HG03060 (cell line): ENCODE data around the gene MAD1L1.

Experiments
- ATAC-seq: cut with Tn5 transposase; IDR thresholded peaks from one replicate; pipeline ENCODE4 v1.9.1; 2021; ENCODE audit warnings: low read depth, moderate number of reproducible peaks; ENCODE audit not compliant: unreplicated experiment

The MAD1L1 gene

GRCh38 chr7:1913466-1914282, 319.1 kb downstream of the MAD1L1 start:
- no peak for ATAC-seq

- ATAC-seq: no peak
Measured at GRCh38 chr7:1912593-1913465, 319.9 kb downstream of the MAD1L1 start.

- ATAC-seq: no peak
Measured at GRCh38 chr7:1911571-1911970, 321.2 kb downstream of the MAD1L1 start.

GRCh38 chr7:1910827-1911226, 321.9 kb downstream of the MAD1L1 start:
- no peak for ATAC-seq

GRCh38 chr7:1910081-1910685, 322.6 kb downstream of the MAD1L1 start:
- no peak for ATAC-seq

- ATAC-seq: no peak
Measured at GRCh38 chr7:1909476-1909875, 323.3 kb downstream of the MAD1L1 start.

GRCh38 chr7:1908823-1909420, 323.8 kb downstream of the MAD1L1 start:
- ATAC-seq: no peak

- ATAC-seq: no peak
Measured at GRCh38 chr7:1907751-1908365, 324.9 kb downstream of the MAD1L1 start.

GRCh38 chr7:1906988-1907745, 325.6 kb downstream of the MAD1L1 start:
- no peak for ATAC-seq

GRCh38 chr7:1906087-1906830, 326.5 kb downstream of the MAD1L1 start:
- ATAC-seq: no peak

GRCh38 chr7:1902231-1902855, 330.4 kb downstream of the MAD1L1 start:
- no peak for ATAC-seq

- ATAC-seq: no peak
Measured at GRCh38 chr7:1901431-1902210, 331.1 kb downstream of the MAD1L1 start.

- no peak for ATAC-seq
Measured at GRCh38 chr7:1900847-1901246, 331.9 kb downstream of the MAD1L1 start.

GRCh38 chr7:1899951-1900762, 332.6 kb downstream of the MAD1L1 start:
- ATAC-seq: no peak

GRCh38 chr7:1899196-1899595, 333.5 kb downstream of the MAD1L1 start:
- ATAC-seq: no peak

- ATAC-seq: no peak
Measured at GRCh38 chr7:1898628-1899185, 334.0 kb downstream of the MAD1L1 start.
